Tibial nerve (tissue), 4 donors: ENCODE data around the gene ARHGAP15.

Experiments used
- EP300 ChIP-seq, 2 donors: sonication (generic); formaldehyde crosslinking; IDR thresholded peaks; one replicate each; pipeline ENCODE4 v1.6.1; 2017; ENCODE audit warnings: antibody characterized with exemption in 2 of 2, mild to moderate bottlenecking in 1 of 2
- POLR2A ChIP-seq, 2 donors: fragments of 450-650 bp; IDR thresholded peaks; one replicate each; pipeline ENCODE4 v1.6.1; 2017; ENCODE audit warnings: antibody characterized with exemption in 2 of 2, mild to moderate bottlenecking in 2 of 2, moderate library complexity in 2 of 2
- TF ChIP-seq, protein P1 (sequence below), 5 experiments: fragments of 200-600 bp in 3 of 5; fragments of 450-650 bp in 2 of 5; sonication (generic) in 3 of 5; IDR thresholded peaks; one replicate each; pipeline ENCODE4 v1.5.1; 2016 to 2019; ENCODE audit warnings: antibody characterized with exemption in 5 of 5, mild to moderate bottlenecking in 3 of 5, moderate library complexity in 2 of 5

DNA sequence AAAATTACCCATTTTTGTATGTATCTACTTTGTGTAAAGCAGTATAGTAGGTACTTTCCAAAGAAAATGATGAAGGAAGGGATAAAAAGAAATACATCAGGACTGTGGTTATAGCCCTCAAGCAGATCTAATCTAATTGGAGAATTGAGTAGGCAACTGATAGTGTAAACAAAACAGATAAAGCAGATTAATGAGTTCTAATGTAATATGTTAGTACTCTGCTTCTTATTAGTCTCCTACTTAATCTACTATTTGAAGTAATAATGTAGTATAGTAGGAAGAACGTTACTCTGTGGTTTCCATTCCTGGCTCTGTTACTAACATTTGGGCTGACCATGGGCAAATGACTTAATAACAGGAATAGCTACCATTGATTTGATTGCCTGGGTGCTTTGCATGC, 250.7 kb downstream of the ARHGAP15 start:
- TF ChIP-seq POLR2A (IDR thresholded peaks at IDR 0.05) (no peak), EP300 (IDR thresholded peaks at IDR 0.05) (no peak)
- TF ChIP-seq, protein P1, sequence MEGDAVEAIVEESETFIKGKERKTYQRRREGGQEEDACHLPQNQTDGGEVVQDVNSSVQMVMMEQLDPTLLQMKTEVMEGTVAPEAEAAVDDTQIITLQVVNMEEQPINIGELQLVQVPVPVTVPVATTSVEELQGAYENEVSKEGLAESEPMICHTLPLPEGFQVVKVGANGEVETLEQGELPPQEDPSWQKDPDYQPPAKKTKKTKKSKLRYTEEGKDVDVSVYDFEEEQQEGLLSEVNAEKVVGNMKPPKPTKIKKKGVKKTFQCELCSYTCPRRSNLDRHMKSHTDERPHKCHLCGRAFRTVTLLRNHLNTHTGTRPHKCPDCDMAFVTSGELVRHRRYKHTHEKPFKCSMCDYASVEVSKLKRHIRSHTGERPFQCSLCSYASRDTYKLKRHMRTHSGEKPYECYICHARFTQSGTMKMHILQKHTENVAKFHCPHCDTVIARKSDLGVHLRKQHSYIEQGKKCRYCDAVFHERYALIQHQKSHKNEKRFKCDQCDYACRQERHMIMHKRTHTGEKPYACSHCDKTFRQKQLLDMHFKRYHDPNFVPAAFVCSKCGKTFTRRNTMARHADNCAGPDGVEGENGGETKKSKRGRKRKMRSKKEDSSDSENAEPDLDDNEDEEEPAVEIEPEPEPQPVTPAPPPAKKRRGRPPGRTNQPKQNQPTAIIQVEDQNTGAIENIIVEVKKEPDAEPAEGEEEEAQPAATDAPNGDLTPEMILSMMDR (IDR thresholded peaks at IDR 0.05): no peak
